ENCODE measurements around the gene WSCD2. TPM values are rescaled to one million over a fixed set of nuclear protein-coding genes. Genes with fewer than 3 reads are reported as not detected.

WSCD2 gene
- total and polyA plus RNA-seq, 3 donors from 2014 or later: 0.50 to 1.7 (median 0.94) TPM

DNA sequence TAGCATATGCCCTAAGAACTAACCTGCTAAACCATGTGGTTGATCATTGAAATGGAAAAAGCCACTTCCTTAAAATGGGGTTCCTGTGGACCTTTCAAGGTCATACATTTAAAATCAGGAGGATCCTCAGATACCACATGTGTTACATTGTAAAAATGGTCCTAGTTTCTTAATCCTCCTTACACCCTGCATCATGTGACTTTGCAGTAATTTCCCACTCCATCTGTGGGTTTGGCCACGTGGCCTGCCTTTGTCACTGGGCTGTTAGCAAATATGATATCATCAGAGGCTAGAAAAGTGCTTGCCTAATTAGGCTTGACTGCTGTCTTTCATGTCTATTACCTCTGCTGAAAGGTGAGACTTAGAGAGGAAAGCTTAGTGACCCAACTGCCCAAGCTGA is 139.3 kb downstream of the WSCD2 start:
- no peak for TF ChIP-seq POLR2A (IDR thresholded peaks at IDR 0.05)
- TF ChIP-seq, protein P1, sequence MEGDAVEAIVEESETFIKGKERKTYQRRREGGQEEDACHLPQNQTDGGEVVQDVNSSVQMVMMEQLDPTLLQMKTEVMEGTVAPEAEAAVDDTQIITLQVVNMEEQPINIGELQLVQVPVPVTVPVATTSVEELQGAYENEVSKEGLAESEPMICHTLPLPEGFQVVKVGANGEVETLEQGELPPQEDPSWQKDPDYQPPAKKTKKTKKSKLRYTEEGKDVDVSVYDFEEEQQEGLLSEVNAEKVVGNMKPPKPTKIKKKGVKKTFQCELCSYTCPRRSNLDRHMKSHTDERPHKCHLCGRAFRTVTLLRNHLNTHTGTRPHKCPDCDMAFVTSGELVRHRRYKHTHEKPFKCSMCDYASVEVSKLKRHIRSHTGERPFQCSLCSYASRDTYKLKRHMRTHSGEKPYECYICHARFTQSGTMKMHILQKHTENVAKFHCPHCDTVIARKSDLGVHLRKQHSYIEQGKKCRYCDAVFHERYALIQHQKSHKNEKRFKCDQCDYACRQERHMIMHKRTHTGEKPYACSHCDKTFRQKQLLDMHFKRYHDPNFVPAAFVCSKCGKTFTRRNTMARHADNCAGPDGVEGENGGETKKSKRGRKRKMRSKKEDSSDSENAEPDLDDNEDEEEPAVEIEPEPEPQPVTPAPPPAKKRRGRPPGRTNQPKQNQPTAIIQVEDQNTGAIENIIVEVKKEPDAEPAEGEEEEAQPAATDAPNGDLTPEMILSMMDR (IDR thresholded peaks at IDR 0.05): no peak
- 55 to 57% methylated on average over 1 of the region's 1 CpG for WGBS, 2 donors
- DNase-seq: no peak

GRCh38 chr12:108269224-108269623 is 140.1 kb downstream of the WSCD2 start:
- H3K27ac ChIP-seq: no peak overlapping the region
- no peaks in the 10 kb centered on the region for H3K36me3 ChIP-seq (ENCODE audit: low read depth, missing control alignments)
- H3K4me1 ChIP-seq: no peaks in the 10 kb centered on the region
- H3K27me3 ChIP-seq: no peaks in the 10 kb centered on the region
- H3K4me3 ChIP-seq: no peak overlapping the region
- intact Hi-C loops (cut with DNase I; ENCODE audit: low total_unique reads): no loop called here
- 82 to 83% methylated on average over 1 of the region's 1 CpG for WGBS, 2 donors
- TF ChIP-seq POLR2A (IDR thresholded peaks at IDR 0.05): no peak
- TF ChIP-seq, protein P1 (IDR thresholded peaks at IDR 0.05): no peak
- H3K9me3 ChIP-seq: no peaks in the 10 kb centered on the region
- DNase-seq: no peak

More for the DNA sequence above, 139.3 kb downstream of the WSCD2 start:
- no peaks in the 10 kb centered on the region for H3K36me3 ChIP-seq (ENCODE audit: low read depth, missing control alignments)
- H3K9me3 ChIP-seq: no peaks in the 10 kb centered on the region
- H3K27me3 ChIP-seq: no peaks in the 10 kb centered on the region
- no peak overlapping the region for H3K27ac ChIP-seq
- H3K4me1 ChIP-seq: no peaks in the 10 kb centered on the region
- intact Hi-C loops (cut with DNase I; ENCODE audit: low total_unique reads): no loop called here
- no peak overlapping the region for H3K4me3 ChIP-seq

DNA sequence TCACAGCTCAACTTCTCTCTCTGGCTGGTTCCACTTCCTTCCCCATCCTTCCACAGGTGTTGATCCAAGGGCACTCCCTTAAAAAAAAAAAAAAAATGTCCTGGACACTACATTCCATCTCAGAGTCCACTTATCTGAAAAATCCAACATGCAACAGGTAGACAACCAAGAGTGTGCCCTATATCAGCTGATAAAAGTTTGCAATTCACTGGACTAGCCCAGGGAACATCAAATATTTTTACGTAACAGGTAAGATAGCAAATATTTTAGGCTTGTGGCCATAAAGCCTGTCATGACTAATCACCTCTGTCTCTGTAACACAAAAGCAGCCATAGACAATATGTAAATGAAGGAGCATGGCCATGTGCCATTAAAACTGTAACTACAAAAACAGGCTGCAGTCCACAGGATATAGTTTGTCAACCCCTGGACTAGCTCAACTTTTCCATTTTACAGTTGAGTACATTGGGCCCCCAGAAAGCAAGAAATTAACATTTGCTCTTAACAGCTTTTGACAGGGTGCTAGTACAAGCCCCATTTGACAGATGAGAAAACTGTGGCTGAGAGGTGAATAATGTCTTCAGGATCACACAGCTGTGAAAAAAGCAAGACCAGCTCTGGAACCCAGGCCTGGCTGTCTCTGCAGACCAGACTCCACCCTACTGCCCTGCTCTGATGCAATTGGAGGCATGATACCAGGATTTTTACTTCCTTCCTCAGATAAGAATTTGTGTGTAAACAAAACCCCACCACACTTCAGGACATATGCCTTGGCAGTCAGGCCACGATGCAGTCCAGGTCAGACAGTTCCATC is 141.2 kb downstream of the WSCD2 start:
- Histone ChIP-seq H3K9me3 (no peaks in the 10 kb centered on the region), H3K27ac (no peak overlapping the region), H3K27me3 (no peaks in the 10 kb centered on the region), H3K4me1 (no peaks in the 10 kb centered on the region), H3K4me3 (no peak overlapping the region), H3K36me3 (ENCODE audit: low read depth, missing control alignments) (no peaks in the 10 kb centered on the region)
- TF ChIP-seq, protein P1 (IDR thresholded peaks at IDR 0.05): no peak
- TF ChIP-seq POLR2A (IDR thresholded peaks at IDR 0.05): no peak
- WGBS, 2 donors: 65 to 72% methylated on average over 2 of the region's 2 CpGs
- no peak for DNase-seq
- intact Hi-C loops (cut with DNase I; ENCODE audit: low total_unique reads): no loop called here

DNA sequence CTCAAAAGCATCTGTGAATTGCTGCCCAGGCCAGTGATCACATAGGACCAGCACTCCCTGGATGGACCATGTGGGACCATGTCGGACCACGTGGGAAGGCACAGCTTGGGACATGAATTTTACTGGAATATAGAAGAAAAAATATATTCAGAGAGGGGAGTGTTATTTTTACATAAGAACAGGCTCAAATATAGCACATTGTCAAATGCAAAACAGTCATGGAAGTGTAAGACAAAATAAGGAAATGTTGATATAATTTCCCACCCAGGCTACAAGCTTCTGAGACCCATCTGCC is 141.7 kb downstream of the WSCD2 start:
- Histone ChIP-seq H3K27me3 (no peaks in the 10 kb centered on the region), H3K9me3 (no peaks in the 10 kb centered on the region), H3K36me3 (ENCODE audit: low read depth, missing control alignments) (no peaks in the 10 kb centered on the region), H3K27ac (no peak overlapping the region), H3K4me3 (no peak overlapping the region), H3K4me1 (no peaks in the 10 kb centered on the region)
- intact Hi-C loops (cut with DNase I; ENCODE audit: low total_unique reads): no loop called here
- no peak for TF ChIP-seq POLR2A (IDR thresholded peaks at IDR 0.05)
- TF ChIP-seq, protein P1 (IDR thresholded peaks at IDR 0.05): no peak
- DNase-seq: no peak
- WGBS, 2 donors: 64 to 70% methylated on average over 2 of the region's 2 CpGs
